ENCODE results near the gene GOLT1B. TPM values are rescaled to one million over a fixed set of nuclear protein-coding genes. Genes with fewer than 3 reads are reported as not detected.

Gene GOLT1B
- total and polyA plus RNA-seq, 2 of the 8 experiments (the other 6 are each of a cell fraction or from before 2014, with no cell fraction given): 18.3 to 38.3 TPM

DNA sequence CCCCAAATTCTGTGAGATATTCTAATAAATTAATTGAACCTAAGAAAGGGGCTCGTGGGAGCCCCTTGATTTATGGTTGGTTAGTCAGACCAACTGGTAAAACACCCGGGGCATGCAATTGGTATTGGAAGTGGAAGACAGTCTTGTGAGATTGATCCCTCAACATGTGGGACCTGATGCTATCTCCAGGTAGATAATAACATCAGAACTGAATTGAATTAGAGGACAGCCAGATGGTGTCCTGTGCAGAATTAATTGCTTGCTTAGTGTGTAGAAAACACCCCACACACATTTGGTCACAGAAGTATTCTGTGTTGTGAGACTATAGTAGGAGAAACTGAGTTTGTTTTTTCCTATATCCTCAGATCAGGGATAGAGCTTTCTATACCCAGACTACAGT lies 42.1 kb upstream of the GOLT1B start:
- no peak for FAIRE-seq
- Histone ChIP-seq H4K5ac (ENCODE audit: insufficient read length, low read depth, low read length) (no peak overlapping the region), H3K79me1 (ENCODE audit: low read depth, low read length) (no peaks in the 10 kb centered on the region), H3K4me3 (ENCODE audit: extremely low read depth in 1 of 4, insufficient read depth in 2 of 4, low read depth in 3 of 4, low read length in 4 of 4) (no peak overlapping the region), H4K91ac (replicated peaks; ENCODE audit: insufficient read length, low read length) (no peak overlapping the region), H2AFZ (ENCODE audit: low read length) (no peak overlapping the region), H3K23me2 (ENCODE audit: low read depth, low read length) (no peaks in the 10 kb centered on the region), H4K20me1 (replicated peaks in 1 of 2; ENCODE audit: control insufficient read depth in 1 of 2, insufficient read depth in 2 of 2, low read length in 2 of 2) (no peaks in the 10 kb centered on the region), H3K9ac (replicated peaks in 1 of 4; ENCODE audit: extremely low read depth in 1 of 4, low read depth in 3 of 4, low read length in 3 of 4) (no peak overlapping the region), H2AK5ac (ENCODE audit: low read depth, low read length) (no peak overlapping the region), H3K18ac (ENCODE audit: extremely low read depth, low read length) (no peak overlapping the region), H3K4me2 (ENCODE audit: insufficient read depth in 1 of 2, low read depth in 2 of 2, low read length in 2 of 2) (no peak overlapping the region), H2BK120ac (replicated peaks; ENCODE audit: low read depth, low read length) (no peak overlapping the region), H2BK12ac (ENCODE audit: low read depth, low read length) (no peak overlapping the region), H3K79me2 (ENCODE audit: control insufficient read depth in 1 of 2, insufficient read depth in 2 of 2, low read length in 2 of 2) (no peaks in the 10 kb centered on the region), H3K56ac (replicated peaks; ENCODE audit: insufficient read length, low read depth, low read length) (no peak overlapping the region), H3K36me3 (ENCODE audit: control insufficient read depth in 2 of 4, insufficient read depth in 4 of 4, low read length in 3 of 4) (no peaks in the 10 kb centered on the region), H3K4me1 (replicated peaks in 1 of 4; ENCODE audit: control insufficient read depth in 3 of 4, insufficient read depth in 4 of 4, low read length in 3 of 4) (no peaks in the 10 kb centered on the region), H3K14ac (ENCODE audit: insufficient read length) (no peak overlapping the region), H3K23ac (ENCODE audit: insufficient read length) (no peak overlapping the region), H2BK20ac (ENCODE audit: low read length) (no peak overlapping the region), H2BK15ac (ENCODE audit: low read length) (no peak overlapping the region), H3K27ac (ENCODE audit: low read depth, low read length) (no peak overlapping the region), H4K8ac (ENCODE audit: extremely low read depth, insufficient read depth, low read length) (no peak overlapping the region), H3K27me3 (replicated peaks in 1 of 4; ENCODE audit: control insufficient read depth in 3 of 4, extremely low read depth in 1 of 4, insufficient read depth in 3 of 4, low read length in 3 of 4) (no peaks in the 10 kb centered on the region), H2BK5ac (ENCODE audit: low read depth, low read length) (no peak overlapping the region), H3K9me3 (ENCODE audit: insufficient read depth in 2 of 2, low read depth in 1 of 2, low read length in 1 of 2) (no peaks in the 10 kb centered on the region), H3K4ac (replicated peaks; ENCODE audit: insufficient read length, low read depth, low read length) (no peak overlapping the region)
- ChIA-PET POLR2A (ENCODE audit: partially characterized antibody) (interaction anchor here (1.6 kb wide), 1 partner anchor 22 kb away, joined by 4 read pairs; the partner anchor contains the start of gene PYROXD1), CTCF (ENCODE audit: partially characterized antibody) (no interaction called here)
- no peak for DNase-seq (ENCODE audit: low read depth in 1 of 2, low spot score in 2 of 2)
- TF ChIP-seq RFX5 (IDR thresholded peaks at IDR 0.05; ENCODE audit: borderline replicate concordance, low read depth, low read length): no peak
- TF ChIP-seq KDM1A (IDR thresholded peaks at IDR 0.05; ENCODE audit: borderline replicate concordance, low read length): no peak
- TF ChIP-seq FOSL1 (IDR thresholded peaks at IDR 0.05; ENCODE audit: insufficient read depth, low read depth, low read length): no peak
- TF ChIP-seq, protein P1, sequence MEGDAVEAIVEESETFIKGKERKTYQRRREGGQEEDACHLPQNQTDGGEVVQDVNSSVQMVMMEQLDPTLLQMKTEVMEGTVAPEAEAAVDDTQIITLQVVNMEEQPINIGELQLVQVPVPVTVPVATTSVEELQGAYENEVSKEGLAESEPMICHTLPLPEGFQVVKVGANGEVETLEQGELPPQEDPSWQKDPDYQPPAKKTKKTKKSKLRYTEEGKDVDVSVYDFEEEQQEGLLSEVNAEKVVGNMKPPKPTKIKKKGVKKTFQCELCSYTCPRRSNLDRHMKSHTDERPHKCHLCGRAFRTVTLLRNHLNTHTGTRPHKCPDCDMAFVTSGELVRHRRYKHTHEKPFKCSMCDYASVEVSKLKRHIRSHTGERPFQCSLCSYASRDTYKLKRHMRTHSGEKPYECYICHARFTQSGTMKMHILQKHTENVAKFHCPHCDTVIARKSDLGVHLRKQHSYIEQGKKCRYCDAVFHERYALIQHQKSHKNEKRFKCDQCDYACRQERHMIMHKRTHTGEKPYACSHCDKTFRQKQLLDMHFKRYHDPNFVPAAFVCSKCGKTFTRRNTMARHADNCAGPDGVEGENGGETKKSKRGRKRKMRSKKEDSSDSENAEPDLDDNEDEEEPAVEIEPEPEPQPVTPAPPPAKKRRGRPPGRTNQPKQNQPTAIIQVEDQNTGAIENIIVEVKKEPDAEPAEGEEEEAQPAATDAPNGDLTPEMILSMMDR (IDR thresholded peaks at IDR 0.05; ENCODE audit: control extremely low read depth in 1 of 3, insufficient read depth in 1 of 3, low read depth in 1 of 3, low read length in 3 of 3): no peak
- no peak for TF ChIP-seq TEAD4 (IDR thresholded peaks at IDR 0.05; ENCODE audit: low read depth, low read length)
- no peak for TF ChIP-seq YY1 (IDR thresholded peaks at IDR 0.05; ENCODE audit: low read depth, low read length)
- TF ChIP-seq SIX5 (IDR thresholded peaks at IDR 0.05; ENCODE audit: low read depth, low read length): no peak
- no peak for TF ChIP-seq CHD2 (IDR thresholded peaks at IDR 0.05; ENCODE audit: low read length)
- TF ChIP-seq EZH2 (IDR thresholded peaks at IDR 0.05; ENCODE audit: low read depth, low read length, severe bottlenecking): no peak
- TF ChIP-seq CTBP2 (IDR thresholded peaks at IDR 0.05; ENCODE audit: borderline replicate concordance, insufficient read depth, insufficient read length, low read length): no peak
- 87% methylated on average over 2 of the region's 2 CpGs; no CpG with 5 or more reads in 1 of the 2 experiments for WGBS, 2 experiments (ENCODE audit: extremely low coverage in 1 of 2, insufficient coverage in 1 of 2, insufficient read length in 1 of 2, insufficient replicate concordance in 2 of 2, low coverage in 1 of 2, low lambda C conversion rate in 2 of 2, missing lambda C conversion rate in 1 of 2)

Measured in H1 (cell line).